ENCODE data around the gene MARCKSL1. TPM values are rescaled to one million over a fixed set of nuclear protein-coding genes. Genes with fewer than 3 reads are reported as not detected.

The MARCKSL1 gene
- total RNA-seq, 1 experiment from 2014 or later, result 91.5 TPM

DNA sequence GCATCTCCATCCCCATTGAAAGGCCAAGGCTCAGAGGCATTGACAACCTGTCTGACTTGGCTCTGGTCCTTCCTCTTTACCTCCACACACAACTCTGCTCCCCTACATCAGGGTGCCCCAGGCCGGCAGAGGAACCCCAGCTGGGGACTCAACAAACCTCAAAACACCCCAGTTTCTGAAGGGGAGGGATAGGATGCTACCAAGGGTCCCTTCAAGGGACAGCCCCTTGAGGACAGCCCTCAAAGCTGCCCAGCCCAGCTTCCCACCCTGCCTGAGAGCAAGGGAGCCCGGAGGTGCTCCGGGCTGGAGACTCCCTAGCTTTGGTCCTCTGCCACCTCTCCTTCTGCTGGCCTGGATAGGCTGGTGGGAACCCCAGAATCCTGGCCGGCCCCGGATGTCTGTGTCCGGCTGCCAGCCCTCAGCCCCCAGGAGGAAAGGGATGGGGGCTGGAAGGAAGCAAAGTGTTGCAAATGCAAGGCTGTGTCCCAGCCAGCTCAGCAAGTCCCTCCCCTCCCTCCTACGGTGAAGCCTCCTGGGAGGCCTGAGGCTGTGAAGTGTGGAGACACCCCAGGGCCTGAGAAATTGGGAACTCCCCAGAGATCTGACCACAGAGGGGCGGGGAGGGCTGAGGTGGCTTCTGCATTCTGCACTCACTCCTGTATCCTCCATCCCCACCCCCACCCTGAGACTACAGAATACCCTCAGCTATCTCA, 1.1 kb upstream of the MARCKSL1 start:
- TF ChIP-seq EZH2 (IDR thresholded peaks at IDR 0.05; ENCODE audit: low read depth), result no peak
- TF ChIP-seq, protein P1, sequence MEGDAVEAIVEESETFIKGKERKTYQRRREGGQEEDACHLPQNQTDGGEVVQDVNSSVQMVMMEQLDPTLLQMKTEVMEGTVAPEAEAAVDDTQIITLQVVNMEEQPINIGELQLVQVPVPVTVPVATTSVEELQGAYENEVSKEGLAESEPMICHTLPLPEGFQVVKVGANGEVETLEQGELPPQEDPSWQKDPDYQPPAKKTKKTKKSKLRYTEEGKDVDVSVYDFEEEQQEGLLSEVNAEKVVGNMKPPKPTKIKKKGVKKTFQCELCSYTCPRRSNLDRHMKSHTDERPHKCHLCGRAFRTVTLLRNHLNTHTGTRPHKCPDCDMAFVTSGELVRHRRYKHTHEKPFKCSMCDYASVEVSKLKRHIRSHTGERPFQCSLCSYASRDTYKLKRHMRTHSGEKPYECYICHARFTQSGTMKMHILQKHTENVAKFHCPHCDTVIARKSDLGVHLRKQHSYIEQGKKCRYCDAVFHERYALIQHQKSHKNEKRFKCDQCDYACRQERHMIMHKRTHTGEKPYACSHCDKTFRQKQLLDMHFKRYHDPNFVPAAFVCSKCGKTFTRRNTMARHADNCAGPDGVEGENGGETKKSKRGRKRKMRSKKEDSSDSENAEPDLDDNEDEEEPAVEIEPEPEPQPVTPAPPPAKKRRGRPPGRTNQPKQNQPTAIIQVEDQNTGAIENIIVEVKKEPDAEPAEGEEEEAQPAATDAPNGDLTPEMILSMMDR (conservative IDR thresholded peaks at IDR 0.05), result no peak
- peak; percentile 38 to 48 for DNase-seq
- peaks cover 45% of the 10 kb centered on the region for H3K4me1 ChIP-seq (replicated peaks; ENCODE audit: insufficient read depth)

DNA sequence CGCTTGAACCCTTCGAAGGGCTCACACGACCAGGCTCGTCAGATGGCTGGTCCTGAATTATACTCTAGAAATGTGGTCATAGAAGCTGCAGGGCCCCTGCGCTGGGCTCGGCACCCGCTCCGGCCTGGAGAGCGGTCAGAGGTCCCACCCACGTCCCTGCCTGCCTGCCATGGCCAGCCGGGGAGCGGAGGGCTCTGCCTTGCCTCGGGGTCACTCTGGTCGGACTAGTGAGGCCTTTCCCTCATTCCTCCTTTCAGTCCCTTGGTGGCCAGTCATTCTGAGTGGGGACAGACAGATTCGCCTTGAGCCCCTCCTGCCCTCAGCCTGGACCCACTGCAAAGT, 529 bp upstream of the MARCKSL1 start:
- ChIA-PET POLR2A (ENCODE audit: unreplicated experiment) (interaction anchor here (0.5 to 0.7 kb wide), 6 partner anchors 15 to 355 kb away, joined by 3 to 6 read pairs (median 4); partner anchors contain the start of genes BSDC1 and CCDC28B), CTCF (no interaction called here)
- peaks cover 39% of the 10 kb centered on the region for H3F3A ChIP-seq (ENCODE audit: insufficient read depth, low read depth)
- H3K27me3 ChIP-seq (ENCODE audit: insufficient read depth, low read depth), result no peaks in the 10 kb centered on the region
- H2AFZ ChIP-seq, result no peak overlapping the region
- peaks cover 13% of the 10 kb centered on the region for H3K79me2 ChIP-seq (ENCODE audit: low read depth)
- TF ChIP-seq EZH2 (IDR thresholded peaks at IDR 0.05; ENCODE audit: low read depth), result no peak
- TF ChIP-seq, protein P1 (conservative IDR thresholded peaks at IDR 0.05), result no peak
- intact Hi-C loops (cut with micrococcal nuclease; ENCODE audit: unreplicated experiment), result loop anchor here (2.0 kb wide), 1 partner anchor 14 kb away; no protein-coding TSS in a partner anchor
- no peak for DNase-seq
- H3K27ac ChIP-seq, result no peak overlapping the region
- peak overlapping the region; percentile 84 for H3K4me2 ChIP-seq
- no peaks in the 10 kb centered on the region for H3K9me2 ChIP-seq (ENCODE audit: insufficient read depth)
- no peak overlapping the region for H3K4me3 ChIP-seq
- no peaks in the 10 kb centered on the region for H3K9me3 ChIP-seq (ENCODE audit: insufficient read depth, low read depth)
- peaks cover 45% of the 10 kb centered on the region for H3K4me1 ChIP-seq (replicated peaks; ENCODE audit: insufficient read depth)
- no peaks in the 10 kb centered on the region for H4K20me1 ChIP-seq (ENCODE audit: insufficient read depth)
- peaks cover 2% of the 10 kb centered on the region; the same call in 1 of the 2 replicates for H3K36me3 ChIP-seq (ENCODE audit: low read depth)
- BruUV-seq (replicated peaks), result no TSS peak

More for the DNA sequence above, 1.1 kb upstream of the MARCKSL1 start:
- POLR2A ChIA-PET (ENCODE audit: unreplicated experiment), result no interaction called here
- no peaks in the 10 kb centered on the region for H3K9me3 ChIP-seq (ENCODE audit: insufficient read depth, low read depth)
- no TSS peak for BruUV-seq (replicated peaks)
- H3F3A ChIP-seq (ENCODE audit: insufficient read depth, low read depth), result peaks cover 33% of the 10 kb centered on the region
- intact Hi-C loops (cut with micrococcal nuclease; ENCODE audit: unreplicated experiment), result loop anchor here (2.0 kb wide), 1 partner anchor 14 kb away; no protein-coding TSS in a partner anchor
- H3K27ac ChIP-seq, result no peak overlapping the region
- CTCF ChIA-PET, result no interaction called here
- no peak overlapping the region for H3K4me3 ChIP-seq
- H4K20me1 ChIP-seq (ENCODE audit: insufficient read depth), result no peaks in the 10 kb centered on the region
- H3K27me3 ChIP-seq (ENCODE audit: insufficient read depth, low read depth), result no peaks in the 10 kb centered on the region
- peaks cover 2% of the 10 kb centered on the region; the same call in 1 of the 2 replicates for H3K36me3 ChIP-seq (ENCODE audit: low read depth)
- no peaks in the 10 kb centered on the region for H3K9me2 ChIP-seq (ENCODE audit: insufficient read depth)
- H2AFZ ChIP-seq, result no peak overlapping the region
- H3K4me2 ChIP-seq, result no peak overlapping the region; the same call in 1 of the 2 replicates
- H3K79me2 ChIP-seq (ENCODE audit: low read depth), result peaks cover 13% of the 10 kb centered on the region

DNA sequence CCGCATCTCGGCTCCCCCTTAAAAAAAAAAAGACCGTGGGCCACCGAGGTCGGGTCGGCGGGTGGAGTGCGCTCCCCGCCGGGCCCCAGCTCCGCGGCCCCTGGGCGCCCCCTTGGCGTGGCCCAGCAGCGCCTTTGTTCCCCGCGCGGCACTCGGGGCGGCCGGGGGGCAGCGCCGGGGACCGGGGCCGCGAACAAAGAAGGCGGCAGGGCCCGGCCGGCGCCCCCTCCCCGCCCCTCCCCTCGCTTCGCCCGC, 571 bp downstream of the MARCKSL1 start:
- intact Hi-C loops (cut with micrococcal nuclease; ENCODE audit: unreplicated experiment), result no loop called here
- Histone ChIP-seq H2AFZ (peak overlapping the region; percentile 56; the same call in 1 of the 2 replicates), H3K27ac (no peak overlapping the region)

More for the DNA sequence above, 571 bp downstream of the MARCKSL1 start:
- TF ChIP-seq, protein P1 (conservative IDR thresholded peaks at IDR 0.05), result no peak
- TF ChIP-seq EZH2 (IDR thresholded peaks at IDR 0.05; ENCODE audit: low read depth), result no peak
- Histone ChIP-seq H3K79me2 (ENCODE audit: low read depth) (peaks cover 13% of the 10 kb centered on the region), H3K4me2 (peak overlapping the region; percentile 84), H3K36me3 (ENCODE audit: low read depth) (peaks cover 2% of the 10 kb centered on the region; the same call in 1 of the 2 replicates), H3K4me1 (replicated peaks; ENCODE audit: insufficient read depth) (peaks cover 50% of the 10 kb centered on the region), H3K4me3 (peak overlapping the region; percentile 79), H3K9me3 (ENCODE audit: insufficient read depth, low read depth) (no peaks in the 10 kb centered on the region), H3K27me3 (ENCODE audit: insufficient read depth, low read depth) (no peaks in the 10 kb centered on the region), H3F3A (ENCODE audit: insufficient read depth, low read depth) (peaks cover 43% of the 10 kb centered on the region), H4K20me1 (ENCODE audit: insufficient read depth) (no peaks in the 10 kb centered on the region), H3K9me2 (ENCODE audit: insufficient read depth) (no peaks in the 10 kb centered on the region)
- BruUV-seq (replicated peaks), result no TSS peak
- no peak for DNase-seq
- ChIA-PET CTCF (interaction anchor here (0.5 to 0.7 kb wide), 3 partner anchors 11 to 160 kb away, joined by 3 to 4 read pairs (median 4); no protein-coding TSS in a partner anchor), POLR2A (ENCODE audit: unreplicated experiment) (interaction anchor here (0.6 kb wide), 4 partner anchors 11 to 815 kb away, joined by 3 to 7 read pairs (median 4); no protein-coding TSS in a partner anchor)

Measured in PC-9 (cell line).